CD4-positive, CD25-positive, alpha-beta regulatory T cell (primary cell): ENCODE data around the gene NPFFR1. TPM values are rescaled to one million over a fixed set of nuclear protein-coding genes. Genes with fewer than 3 reads are reported as not detected.
"Not testable (repeated sequence)": the region's sequence is repeated elsewhere in the genome, so short reads cannot be mapped to it uniquely, and the experiment has no call there.

Experiments used
- ATAC-seq, 2 donors: fragments of 150-1000 bp; cut with Tn5 transposase; one replicate each; pipeline ENCODE4 v1.10.0; 2021; ENCODE audit warnings: low read depth in 2 of 2, moderate number of reproducible peaks in 2 of 2, moderate library complexity in 1 of 2
- DNase-seq, 3 donors: peaks; one replicate each; pipeline versions ENCODE4 v3.0.0 to v3.0.0-alpha.2; 2012 to 2022; ENCODE audit warnings: mixed read lengths in 1 of 3
- H3K27ac ChIP-seq: one replicate; pipeline ENCODE4 v1.7.0; 2013; ENCODE audit warnings: mild to moderate bottlenecking, low read length; ENCODE audit not compliant: insufficient read depth, poor library complexity, severe bottlenecking
- H3K27me3 ChIP-seq: one replicate; pipeline ENCODE4 v1.7.0; 2013; ENCODE audit warnings: low read length; ENCODE audit not compliant: control insufficient read depth, insufficient read depth
- H3K36me3 ChIP-seq: one replicate; pipeline ENCODE4 v1.7.0; 2013; ENCODE audit warnings: mild to moderate bottlenecking, low read length, moderate library complexity; ENCODE audit not compliant: control insufficient read depth, insufficient read depth
- H3K4me1 ChIP-seq: 2 replicates; pipeline ENCODE4 v1.7.0; 2013; ENCODE audit warnings: mild to moderate bottlenecking, low read length; ENCODE audit not compliant: insufficient read depth, control insufficient read depth, poor library complexity, severe bottlenecking
- H3K4me3 ChIP-seq: one replicate; pipeline ENCODE4 v1.7.0; 2013; ENCODE audit warnings: low read depth, mild to moderate bottlenecking, low read length, moderate library complexity
- H3K9me3 ChIP-seq, 2 experiments: 1 replicate in 1 of 2; 2 replicates in 1 of 2; pipeline ENCODE4 v1.7.0; 2013; ENCODE audit warnings: low read length in 2 of 2, mild to moderate bottlenecking in 1 of 2, moderate library complexity in 1 of 2; ENCODE audit not compliant: control insufficient read depth in 2 of 2
- H3K27ac Mint-ChIP-seq, 3 donors: one replicate each; pipeline ENCODE4 v1.8.0; 2020 to 2022; ENCODE audit warnings: mild to moderate bottlenecking in 3 of 3, mixed read lengths in 3 of 3, moderate library complexity in 2 of 3
- H3K27me3 Mint-ChIP-seq: one replicate; pipeline ENCODE4 v1.8.0; 2022; ENCODE audit warnings: mild to moderate bottlenecking, mixed read lengths
- H3K36me3 Mint-ChIP-seq: one replicate; pipeline ENCODE4 v1.8.0; 2020; ENCODE audit warnings: mixed read lengths
- H3K4me1 Mint-ChIP-seq, 4 donors: one replicate each; pipeline ENCODE4 v1.8.0; 2020 to 2022; ENCODE audit warnings: mixed read lengths in 4 of 4, mild to moderate bottlenecking in 1 of 4
- H3K4me3 Mint-ChIP-seq, 4 donors: one replicate each; pipeline ENCODE4 v1.8.0; 2020 to 2022; ENCODE audit warnings: mild to moderate bottlenecking in 4 of 4, mixed read lengths in 4 of 4, moderate library complexity in 3 of 4
- H3K9me3 Mint-ChIP-seq, 7 donors: one replicate each; pipeline ENCODE4 v1.8.0; 2020 to 2022; ENCODE audit warnings: mixed read lengths in 7 of 7, mild to moderate bottlenecking in 3 of 7, moderate library complexity in 2 of 7
- polyA plus RNA-seq, 4 donors: library from polyadenylated mRNA; unstranded; fragments of 300-500 nt; fragmentation: Illumina TruSeq; gene quantifications; one replicate each; pipeline ENCODE4 v1.2.3, GENCODE V29; 2021
- total RNA-seq: library from RNA; stranded (reverse); gene quantifications from one replicate; pipeline ENCODE4 v1.2.3, GENCODE V29; 2022

Gene NPFFR1
- total and polyA plus RNA-seq, 5 donors from 2014 or later = not detected

- peaks cover 0 to 7% (median 0%) of the 10 kb centered on the region in 4 donors for H3K4me1 Mint-ChIP-seq
- H3K9me3 Mint-ChIP-seq = peaks cover 0 to 1% (median 0%) of the 10 kb centered on the region in 7 donors
- H3K36me3 Mint-ChIP-seq = no peaks in the 10 kb centered on the region
- H3K27me3 Mint-ChIP-seq = peaks cover 48% of the 10 kb centered on the region
- H3K4me3 Mint-ChIP-seq = no peak overlapping the region
- Histone ChIP-seq H3K9me3 (no peaks in the 10 kb centered on the region), H3K36me3 (no peaks in the 10 kb centered on the region), H3K27me3 (peaks cover 18% of the 10 kb centered on the region), H3K4me1 (peaks cover 9% of the 10 kb centered on the region), H3K27ac (no peak overlapping the region), H3K4me3 (no peak overlapping the region)
- no peak overlapping the region for H3K27ac Mint-ChIP-seq
- DNase-seq (no peak), ATAC-seq (no peak)
Observed at GRCh38 chr10:70250961-70251680, 32.7 kb downstream of the NPFFR1 start.

DNA sequence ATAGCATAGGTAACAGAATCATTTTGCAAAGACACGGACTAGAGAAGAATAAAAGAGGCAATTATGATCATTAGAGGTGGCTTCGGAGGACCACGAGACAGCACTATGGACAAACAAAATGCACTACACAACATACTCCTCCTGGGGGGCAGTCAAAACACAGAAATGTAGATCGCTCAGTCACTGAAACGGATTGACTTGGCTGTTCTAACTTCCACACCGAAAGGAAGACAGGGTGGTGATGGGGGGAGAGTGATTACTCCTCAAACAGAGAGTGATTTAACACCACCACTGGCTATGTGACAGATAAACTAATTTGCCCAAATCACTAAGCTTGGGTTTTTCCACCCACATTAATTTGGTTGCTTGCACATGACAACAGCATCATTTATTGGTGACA is 36.4 kb downstream of the NPFFR1 start:
- H3K27ac Mint-ChIP-seq = no peak overlapping the region
- no peak for DNase-seq
- no peak overlapping the region for H3K4me3 Mint-ChIP-seq
- H3K4me1 Mint-ChIP-seq = peaks cover 0 to 1% (median 0%) of the 10 kb centered on the region in 4 donors
- no peak overlapping the region for H3K27ac ChIP-seq
- H3K4me1 ChIP-seq = no peaks in the 10 kb centered on the region
- peaks cover 40% of the 10 kb centered on the region for H3K27me3 Mint-ChIP-seq
- no peaks in the 10 kb centered on the region for H3K36me3 Mint-ChIP-seq
- no peaks in the 10 kb centered on the region for H3K36me3 ChIP-seq
- peaks cover 0 to 2% (median 0%) of the 10 kb centered on the region in 7 donors for H3K9me3 Mint-ChIP-seq
- ATAC-seq = no peak
- no peaks in the 10 kb centered on the region for H3K9me3 ChIP-seq
- no peak overlapping the region for H3K4me3 ChIP-seq
- H3K27me3 ChIP-seq = peaks cover 10% of the 10 kb centered on the region

GRCh38 chr10:70241081-70241480 is 42.7 kb downstream of the NPFFR1 start:
- Mint-ChIP-seq H3K27ac (no peak overlapping the region), H3K36me3 (peaks cover 5% of the 10 kb centered on the region), H3K27me3 (peaks cover 26% of the 10 kb centered on the region), H3K4me3 (no peak overlapping the region), H3K4me1 (peaks cover 0 to 13% (median 6%) of the 10 kb centered on the region in 4 donors), H3K9me3 (peaks cover 0 to 5% (median 0%) of the 10 kb centered on the region in 7 donors)
- H3K4me1 ChIP-seq = no peaks in the 10 kb centered on the region
- no peaks in the 10 kb centered on the region for H3K9me3 ChIP-seq
- H3K36me3 ChIP-seq = no peaks in the 10 kb centered on the region
- no peak for ATAC-seq
- no peak overlapping the region for H3K27ac ChIP-seq
- no peak for DNase-seq
- peaks cover 5% of the 10 kb centered on the region for H3K27me3 ChIP-seq
- no peak overlapping the region for H3K4me3 ChIP-seq

- Mint-ChIP-seq H3K4me1 (peaks cover 0 to 14% (median 6%) of the 10 kb centered on the region in 4 donors), H3K27me3 (peaks cover 21% of the 10 kb centered on the region)
- not testable (repeated sequence) for H3K36me3 Mint-ChIP-seq, H3K9me3 Mint-ChIP-seq, H3K36me3 ChIP-seq, H3K4me3 ChIP-seq, H3K9me3 ChIP-seq, H3K27ac ChIP-seq, ATAC-seq, DNase-seq, H3K4me1 ChIP-seq, H3K4me3 Mint-ChIP-seq, H3K27ac Mint-ChIP-seq, H3K27me3 ChIP-seq
Observed at GRCh38 chr10:70239986-70240385, 43.8 kb downstream of the NPFFR1 start.

DNA sequence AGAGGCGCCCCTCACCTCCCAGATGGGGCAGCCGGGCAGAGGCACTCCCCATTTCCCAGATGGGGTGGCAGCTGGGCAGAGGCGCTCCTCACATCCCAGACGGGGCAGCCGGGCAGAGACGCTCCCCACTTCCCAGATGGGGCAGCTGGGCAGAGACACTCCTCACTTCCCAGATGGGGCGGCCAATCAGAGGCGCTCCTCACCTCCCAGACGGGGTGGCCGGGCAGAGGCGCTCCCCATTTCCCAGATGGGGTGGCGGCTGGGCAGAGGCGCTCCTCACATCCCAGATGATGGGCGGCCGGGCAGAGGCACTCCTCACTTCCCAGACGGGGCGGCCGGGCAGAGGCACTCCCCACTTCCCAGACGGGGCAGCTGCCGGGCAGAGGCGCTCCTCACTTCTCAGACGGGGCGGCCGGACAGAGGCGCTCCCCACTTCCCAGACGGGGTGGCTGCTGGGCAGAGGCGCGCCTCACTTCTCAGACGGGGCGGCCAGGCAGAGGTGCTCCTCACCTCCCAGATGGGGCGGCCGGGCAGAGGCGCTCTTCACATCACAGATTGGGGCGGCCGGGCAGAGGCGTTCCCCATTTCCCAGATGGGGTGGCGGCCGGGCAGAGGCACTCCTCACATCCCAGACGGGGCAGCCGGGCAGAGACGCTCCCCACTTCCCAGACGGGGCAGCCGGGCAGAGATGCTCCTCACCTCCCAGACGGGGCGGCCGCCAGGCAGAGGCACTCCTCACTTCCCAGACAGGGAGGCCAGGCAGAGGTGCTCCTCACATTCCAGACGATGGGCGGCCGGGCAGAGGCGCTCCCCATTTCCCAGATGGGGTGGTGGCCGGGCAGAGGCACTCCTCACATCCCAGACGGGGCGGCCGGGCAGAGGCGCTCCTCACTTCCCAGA is 44.5 kb downstream of the NPFFR1 start:
- H3K27me3 ChIP-seq, H3K4me3 ChIP-seq, H3K36me3 ChIP-seq, DNase-seq, H3K9me3 Mint-ChIP-seq, H3K4me3 Mint-ChIP-seq, H3K4me1 ChIP-seq, H3K27ac Mint-ChIP-seq, H3K36me3 Mint-ChIP-seq, H3K9me3 ChIP-seq, ATAC-seq, H3K27ac ChIP-seq: not testable (repeated sequence)
- Mint-ChIP-seq H3K4me1 (peaks cover 0 to 14% (median 6%) of the 10 kb centered on the region in 4 donors), H3K27me3 (peaks cover 21% of the 10 kb centered on the region)

DNA sequence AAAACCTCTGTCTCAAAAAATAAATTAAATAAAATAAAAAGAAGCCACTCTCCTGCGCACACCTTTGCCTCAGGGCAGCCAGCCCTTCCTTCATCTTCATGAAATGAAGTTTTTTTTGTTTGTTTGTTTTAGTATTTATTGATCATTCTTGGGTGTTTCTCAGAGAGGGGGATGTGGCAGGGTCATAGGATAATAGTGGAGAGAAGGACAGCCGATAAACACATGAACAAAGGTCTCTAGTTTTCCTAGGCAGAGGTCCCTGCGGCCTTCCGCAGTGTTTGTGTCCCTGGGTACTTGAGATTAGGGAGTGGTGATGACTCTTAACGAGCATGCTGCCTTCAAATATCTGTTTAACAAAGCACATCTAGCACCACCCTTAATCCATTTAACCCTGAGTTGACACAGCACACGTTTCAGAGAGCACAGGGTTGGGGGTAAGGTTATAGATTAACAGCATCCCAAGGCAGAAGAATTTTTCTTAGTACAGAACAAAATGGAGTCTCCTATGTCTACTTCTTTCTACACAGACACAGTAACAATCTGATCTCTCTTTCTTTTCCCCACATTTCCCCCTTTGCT is 45.8 kb downstream of the NPFFR1 start:
- H3K36me3 Mint-ChIP-seq, H3K27me3 Mint-ChIP-seq, DNase-seq, H3K27me3 ChIP-seq, H3K9me3 ChIP-seq, ATAC-seq, H3K27ac Mint-ChIP-seq, H3K4me3 Mint-ChIP-seq, H3K4me1 ChIP-seq, H3K27ac ChIP-seq, H3K9me3 Mint-ChIP-seq, H3K4me3 ChIP-seq, H3K36me3 ChIP-seq: not testable (repeated sequence)
- peaks cover 0 to 16% (median 11%) of the 10 kb centered on the region in 4 donors for H3K4me1 Mint-ChIP-seq

GRCh38 chr10:70234668-70235447 is 48.9 kb downstream of the NPFFR1 start:
- no peaks in the 10 kb centered on the region for H3K27me3 Mint-ChIP-seq
- no peak overlapping the region for H3K4me3 ChIP-seq
- no peaks in the 10 kb centered on the region for H3K36me3 ChIP-seq
- no peak for ATAC-seq
- peaks cover 14% of the 10 kb centered on the region for H3K4me1 ChIP-seq
- H3K27ac Mint-ChIP-seq = no peak overlapping the region
- no peak overlapping the region for H3K27ac ChIP-seq
- H3K4me3 Mint-ChIP-seq = peak overlapping the region; percentile 26 to 61 (median 36)
- DNase-seq = peak in 1 of 3 donors; percentile 8
- H3K9me3 ChIP-seq = no peaks in the 10 kb centered on the region
- peaks cover 5% of the 10 kb centered on the region for H3K36me3 Mint-ChIP-seq
- H3K4me1 Mint-ChIP-seq = peaks cover 7 to 26% (median 20%) of the 10 kb centered on the region in 4 donors
- peaks cover 0 to 3% (median 0%) of the 10 kb centered on the region in 7 donors for H3K9me3 Mint-ChIP-seq
- no peaks in the 10 kb centered on the region for H3K27me3 ChIP-seq
